GM18505 (cell line): ENCODE measurements around the gene THRB.

Experiments
- ATAC-seq: cut with Tn5 transposase; IDR thresholded peaks from one replicate; pipeline ENCODE4 v1.9.1; 2021; ENCODE audit not compliant: unreplicated experiment
- POLR2A ChIP-seq: IDR thresholded peaks from 4 replicates; pipeline ENCODE4 v1.6.1; 2011; ENCODE audit warnings: borderline replicate concordance; ENCODE audit not compliant: insufficient read depth, insufficient read length; ENCODE audit errors: extremely low read depth

THRB gene

GRCh38 chr3:24287755-24288450 lies 206.7 kb downstream of the THRB start:
- no peak for ATAC-seq
- no peak for TF ChIP-seq POLR2A

- ATAC-seq = no peak
- no peak for TF ChIP-seq POLR2A
These were observed 208.2 kb downstream of the THRB start for GRCh38 chr3:24286405-24286804.

GRCh38 chr3:24278543-24278942 lies 216.1 kb downstream of the THRB start:
- ATAC-seq = no peak
- TF ChIP-seq POLR2A = no peak

GRCh38 chr3:24273491-24273890 lies 221.2 kb downstream of the THRB start:
- no peak for ATAC-seq
- no peak for TF ChIP-seq POLR2A

GRCh38 chr3:24272875-24273274 lies 221.8 kb downstream of the THRB start:
- TF ChIP-seq POLR2A = no peak
- ATAC-seq = no peak

GRCh38 chr3:24272408-24272807 lies 222.2 kb downstream of the THRB start:
- ATAC-seq = no peak
- TF ChIP-seq POLR2A = no peak

GRCh38 chr3:24271228-24271627 lies 223.4 kb downstream of the THRB start:
- TF ChIP-seq POLR2A = no peak
- no peak for ATAC-seq

GRCh38 chr3:24270744-24271143 lies 223.9 kb downstream of the THRB start:
- TF ChIP-seq POLR2A = no peak
- no peak for ATAC-seq

- no peak for TF ChIP-seq POLR2A
- ATAC-seq = no peak
These were observed 224.4 kb downstream of the THRB start for GRCh38 chr3:24270204-24270691.

- peak; percentile 88 for ATAC-seq
- no peak for TF ChIP-seq POLR2A
These were observed 229.9 kb downstream of the THRB start for GRCh38 chr3:24264748-24265158.

- no peak for ATAC-seq
- no peak for TF ChIP-seq POLR2A
These were observed 230.6 kb downstream of the THRB start for GRCh38 chr3:24264011-24264410.

- no peak for ATAC-seq
- TF ChIP-seq POLR2A = no peak
These were observed 231.5 kb downstream of the THRB start for GRCh38 chr3:24263069-24263668.

GRCh38 chr3:24261521-24261920 lies 233.1 kb downstream of the THRB start:
- ATAC-seq = no peak
- TF ChIP-seq POLR2A = no peak

GRCh38 chr3:24259901-24260512 lies 234.6 kb downstream of the THRB start:
- no peak for ATAC-seq
- no peak for TF ChIP-seq POLR2A
